ENCODE data around the gene KCNH5.

KCNH5 gene

GRCh38 chr14:62952226-62952625 is 93.0 kb downstream of the KCNH5 start:
- peaks cover 0 to 2% of the 10 kb centered on the region in 2 donors for H3K9me3 Mint-ChIP-seq
- H3K27ac Mint-ChIP-seq: no peak overlapping the region
- ATAC-seq (replicated peaks) (no peak), DNase-seq (no peak)
- H3K4me1 Mint-ChIP-seq: no peaks in the 10 kb centered on the region
- H3K4me3 Mint-ChIP-seq: no peak overlapping the region
- H3K36me3 Mint-ChIP-seq: no peaks in the 10 kb centered on the region
- H3K27me3 Mint-ChIP-seq: no peaks in the 10 kb centered on the region

DNA sequence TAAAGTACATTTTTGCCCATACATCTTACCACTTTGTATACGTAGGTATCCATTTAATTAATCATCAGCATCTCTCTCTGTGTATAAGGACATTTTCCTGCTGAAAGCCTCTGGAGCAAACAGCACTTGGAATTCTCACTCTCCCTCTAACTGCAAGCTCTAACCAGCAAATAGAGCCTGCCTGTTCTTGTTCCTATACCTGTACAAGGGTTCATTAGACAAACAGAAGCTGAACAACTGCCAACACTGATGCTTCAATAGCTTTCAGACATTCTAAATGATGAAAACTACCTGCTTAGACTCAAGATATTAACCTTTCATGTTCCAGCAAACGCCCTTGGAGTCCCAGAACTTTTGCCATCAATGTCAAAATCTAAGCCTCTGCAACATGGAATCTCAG is 98.0 kb downstream of the KCNH5 start:
- no peaks in the 10 kb centered on the region for H3K27me3 Mint-ChIP-seq
- no peaks in the 10 kb centered on the region for H3K36me3 Mint-ChIP-seq
- H3K27ac Mint-ChIP-seq: no peak overlapping the region
- ATAC-seq (replicated peaks) (no peak), DNase-seq (no peak)
- H3K9me3 Mint-ChIP-seq: no peaks in the 10 kb centered on the region
- H3K4me3 Mint-ChIP-seq: no peak overlapping the region
- no peaks in the 10 kb centered on the region for H3K4me1 Mint-ChIP-seq

DNA sequence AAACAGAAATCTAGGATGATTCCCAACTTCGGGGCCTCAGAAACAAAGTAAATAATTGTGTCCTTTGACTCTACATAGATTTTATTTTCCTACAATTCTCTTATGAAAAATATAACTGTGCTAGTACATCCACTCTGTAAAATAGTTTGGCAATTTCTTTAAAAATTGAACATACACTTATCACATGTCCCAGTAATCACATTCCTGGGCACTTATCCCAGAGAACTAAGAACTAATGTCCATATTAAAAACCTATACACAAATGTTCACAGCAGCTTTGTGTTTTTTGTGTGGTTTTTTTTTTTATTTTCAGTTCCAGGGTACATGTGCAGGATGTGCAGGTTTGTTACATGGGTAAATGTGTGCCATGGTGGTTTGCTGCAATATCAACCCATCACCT is 99.0 kb downstream of the KCNH5 start:
- Mint-ChIP-seq H3K36me3 (no peaks in the 10 kb centered on the region), H3K4me1 (no peaks in the 10 kb centered on the region), H3K27me3 (no peaks in the 10 kb centered on the region), H3K27ac (no peak overlapping the region), H3K9me3 (no peaks in the 10 kb centered on the region), H3K4me3 (no peak overlapping the region)
- ATAC-seq (replicated peaks): no peak
- no peak for DNase-seq

DNA sequence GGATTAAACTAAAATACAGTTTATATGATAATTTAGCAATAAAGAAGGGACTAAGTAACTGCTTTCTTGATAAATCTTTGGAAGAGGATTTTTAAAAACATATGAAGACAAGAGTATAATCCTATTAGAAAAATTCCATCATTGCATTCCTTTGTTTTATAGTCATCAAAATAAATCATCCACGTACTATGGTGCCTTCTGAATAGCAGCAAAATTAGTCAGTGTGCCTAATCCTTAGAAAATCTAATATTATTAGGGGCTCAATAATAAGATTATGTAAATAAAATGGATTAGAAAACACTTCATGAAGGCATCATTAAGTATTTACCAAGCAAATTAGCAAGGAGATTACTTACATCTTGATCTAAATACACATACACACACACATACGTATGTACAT is 102.1 kb downstream of the KCNH5 start:
- no peaks in the 10 kb centered on the region for H3K27me3 Mint-ChIP-seq
- no peaks in the 10 kb centered on the region for H3K9me3 Mint-ChIP-seq
- ATAC-seq (replicated peaks) (no peak), DNase-seq (no peak)
- H3K4me1 Mint-ChIP-seq: no peaks in the 10 kb centered on the region
- H3K36me3 Mint-ChIP-seq: no peaks in the 10 kb centered on the region
- no peak overlapping the region for H3K27ac Mint-ChIP-seq
- H3K4me3 Mint-ChIP-seq: no peak overlapping the region

- Mint-ChIP-seq H3K4me1 (no peaks in the 10 kb centered on the region), H3K36me3 (no peaks in the 10 kb centered on the region), H3K4me3 (no peak overlapping the region), H3K9me3 (no peaks in the 10 kb centered on the region), H3K27me3 (no peaks in the 10 kb centered on the region), H3K27ac (no peak overlapping the region)
- no peak for ATAC-seq (replicated peaks)
- no peak for DNase-seq
These were observed 105.3 kb downstream of the KCNH5 start for GRCh38 chr14:62939970-62940369.

GRCh38 chr14:62938778-62939177 is 106.5 kb downstream of the KCNH5 start:
- Mint-ChIP-seq H3K9me3 (no peaks in the 10 kb centered on the region), H3K27ac (no peak overlapping the region), H3K36me3 (no peaks in the 10 kb centered on the region), H3K4me3 (no peak overlapping the region), H3K4me1 (no peaks in the 10 kb centered on the region), H3K27me3 (no peaks in the 10 kb centered on the region)
- ATAC-seq (replicated peaks) (no peak), DNase-seq (no peak)

- Mint-ChIP-seq H3K27me3 (no peaks in the 10 kb centered on the region), H3K9me3 (no peaks in the 10 kb centered on the region), H3K27ac (no peak overlapping the region), H3K4me3 (no peak overlapping the region), H3K4me1 (no peaks in the 10 kb centered on the region), H3K36me3 (no peaks in the 10 kb centered on the region)
- DNase-seq (no peak), ATAC-seq (replicated peaks) (no peak)
These were observed 110.8 kb downstream of the KCNH5 start for GRCh38 chr14:62934439-62934838.

GRCh38 chr14:62921466-62921865 is 123.8 kb downstream of the KCNH5 start:
- DNase-seq: no peak

GRCh38 chr14:62916551-62916950 is 128.7 kb downstream of the KCNH5 start:
- ATAC-seq (replicated peaks) (no peak), DNase-seq (no peak)
- Mint-ChIP-seq H3K4me1 (no peaks in the 10 kb centered on the region), H3K27ac (no peak overlapping the region), H3K27me3 (no peaks in the 10 kb centered on the region), H3K9me3 (no peaks in the 10 kb centered on the region), H3K36me3 (no peaks in the 10 kb centered on the region), H3K4me3 (no peak overlapping the region)

More at GRCh38 chr14:62921466-62921865, 123.8 kb downstream of the KCNH5 start:
- H3K36me3 Mint-ChIP-seq: no peaks in the 10 kb centered on the region
- no peak overlapping the region for H3K27ac Mint-ChIP-seq
- no peaks in the 10 kb centered on the region for H3K9me3 Mint-ChIP-seq
- no peak for ATAC-seq (replicated peaks)
- H3K27me3 Mint-ChIP-seq: no peaks in the 10 kb centered on the region
- no peaks in the 10 kb centered on the region for H3K4me1 Mint-ChIP-seq
- H3K4me3 Mint-ChIP-seq: no peak overlapping the region

DNA sequence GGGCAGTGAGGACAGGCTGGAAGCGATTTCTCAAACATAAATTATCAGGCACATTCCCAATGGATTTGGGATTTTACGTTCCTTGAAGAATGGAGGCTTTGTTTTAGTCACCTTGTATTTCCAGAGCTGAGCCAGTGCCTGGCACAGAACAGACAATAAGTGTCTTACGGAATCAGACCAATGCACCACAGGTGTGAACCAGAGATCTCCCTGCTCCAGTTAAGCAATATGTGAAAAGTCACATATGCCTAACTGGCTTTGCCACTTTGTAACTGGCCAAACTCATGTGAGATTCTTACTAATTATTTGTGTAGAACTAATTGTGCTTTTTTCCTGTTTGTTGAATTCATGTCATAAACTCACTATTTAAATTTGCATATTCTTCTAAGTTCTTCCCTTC is 130.4 kb downstream of the KCNH5 start:
- ATAC-seq (replicated peaks): no peak
- H3K4me1 Mint-ChIP-seq: no peaks in the 10 kb centered on the region

DNA sequence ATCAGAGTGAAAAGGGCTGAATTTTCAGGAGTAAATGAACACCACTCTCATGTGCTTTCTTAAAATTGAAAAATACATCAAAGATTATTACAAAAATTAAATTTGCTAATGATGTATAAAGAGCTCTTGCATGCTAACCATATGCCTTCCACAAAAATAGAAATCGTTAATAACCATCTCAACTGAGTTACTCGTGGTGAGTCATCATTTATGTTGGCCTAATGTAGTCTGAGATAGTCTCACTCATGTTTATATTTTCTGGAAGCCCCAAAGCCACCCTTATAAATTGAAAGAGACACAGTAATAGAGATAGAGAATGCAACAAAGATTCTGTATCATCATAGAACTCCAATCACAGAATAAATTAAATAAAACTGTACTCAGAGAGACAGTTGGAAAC is 131.2 kb downstream of the KCNH5 start:
- Mint-ChIP-seq H3K4me1 (no peaks in the 10 kb centered on the region), H3K9me3 (peaks cover 0 to 1% of the 10 kb centered on the region in 2 donors), H3K27me3 (no peaks in the 10 kb centered on the region), H3K4me3 (no peak overlapping the region), H3K27ac (no peak overlapping the region), H3K36me3 (no peaks in the 10 kb centered on the region)
- DNase-seq (no peak), ATAC-seq (replicated peaks) (no peak)

More for the DNA sequence above, 130.4 kb downstream of the KCNH5 start:
- no peak overlapping the region for H3K27ac Mint-ChIP-seq
- H3K27me3 Mint-ChIP-seq: no peaks in the 10 kb centered on the region
- no peak overlapping the region for H3K4me3 Mint-ChIP-seq
- H3K9me3 Mint-ChIP-seq: peaks cover 0 to 1% of the 10 kb centered on the region in 2 donors
- H3K36me3 Mint-ChIP-seq: no peaks in the 10 kb centered on the region
- no peak for DNase-seq

DNA sequence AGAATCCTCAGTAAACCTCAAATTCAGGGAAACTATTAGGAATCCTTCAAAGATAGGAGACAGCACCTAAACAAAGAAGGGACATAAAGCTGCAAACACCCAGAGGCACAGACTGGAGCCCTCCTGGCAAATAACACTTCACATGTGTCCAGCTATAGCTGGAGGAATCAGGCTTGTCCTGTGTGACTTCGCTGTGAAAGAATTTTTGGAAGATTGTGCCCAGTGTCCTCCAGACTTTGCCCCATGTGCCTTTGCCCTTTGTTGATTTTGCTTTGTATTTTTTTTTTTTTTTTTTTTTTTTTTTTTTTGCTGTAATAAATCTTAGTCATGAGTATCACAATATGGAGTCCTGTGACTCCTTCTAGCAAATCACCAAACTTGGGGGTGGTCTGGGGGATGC is 136.8 kb downstream of the KCNH5 start:
- Mint-ChIP-seq H3K27me3 (no peaks in the 10 kb centered on the region), H3K4me3 (no peak overlapping the region), H3K9me3 (peaks cover 0 to 3% of the 10 kb centered on the region in 2 donors), H3K4me1 (no peaks in the 10 kb centered on the region), H3K27ac (no peak overlapping the region), H3K36me3 (no peaks in the 10 kb centered on the region)
- no peak for ATAC-seq (replicated peaks)
- no peak for DNase-seq

- no peak for DNase-seq
- Mint-ChIP-seq H3K27ac (no peak overlapping the region), H3K9me3 (peaks cover 0 to 7% of the 10 kb centered on the region in 2 donors), H3K4me1 (no peaks in the 10 kb centered on the region), H3K4me3 (no peak overlapping the region), H3K36me3 (no peaks in the 10 kb centered on the region), H3K27me3 (no peaks in the 10 kb centered on the region)
- no peak for ATAC-seq (replicated peaks)
These were observed 139.7 kb downstream of the KCNH5 start for GRCh38 chr14:62905566-62905965.

DNA sequence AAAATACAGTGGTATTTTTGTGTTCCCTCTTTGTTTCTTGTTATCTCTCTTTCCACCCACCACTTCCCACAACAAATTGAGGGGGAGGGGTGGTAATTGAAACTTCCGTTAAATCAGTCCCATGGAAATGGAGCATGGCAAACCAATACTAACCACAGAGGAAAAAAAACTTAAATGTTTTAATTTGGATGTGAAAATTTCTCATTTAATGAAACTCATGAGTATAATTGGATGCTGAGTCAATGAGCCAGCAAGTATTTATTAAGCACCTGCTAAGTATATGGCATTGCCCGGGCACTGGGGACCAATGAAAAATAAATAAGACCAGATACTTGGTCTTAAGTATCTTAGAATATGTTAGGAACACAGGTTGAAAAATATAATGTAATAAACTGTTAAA is 147.5 kb downstream of the KCNH5 start:
- no peak overlapping the region for H3K4me3 Mint-ChIP-seq
- peaks cover 0 to 4% of the 10 kb centered on the region in 2 donors for H3K9me3 Mint-ChIP-seq
- ATAC-seq (replicated peaks) (no peak), DNase-seq (no peak)
- no peaks in the 10 kb centered on the region for H3K27me3 Mint-ChIP-seq
- no peak overlapping the region for H3K27ac Mint-ChIP-seq
- H3K4me1 Mint-ChIP-seq: no peaks in the 10 kb centered on the region
- no peaks in the 10 kb centered on the region for H3K36me3 Mint-ChIP-seq

DNA sequence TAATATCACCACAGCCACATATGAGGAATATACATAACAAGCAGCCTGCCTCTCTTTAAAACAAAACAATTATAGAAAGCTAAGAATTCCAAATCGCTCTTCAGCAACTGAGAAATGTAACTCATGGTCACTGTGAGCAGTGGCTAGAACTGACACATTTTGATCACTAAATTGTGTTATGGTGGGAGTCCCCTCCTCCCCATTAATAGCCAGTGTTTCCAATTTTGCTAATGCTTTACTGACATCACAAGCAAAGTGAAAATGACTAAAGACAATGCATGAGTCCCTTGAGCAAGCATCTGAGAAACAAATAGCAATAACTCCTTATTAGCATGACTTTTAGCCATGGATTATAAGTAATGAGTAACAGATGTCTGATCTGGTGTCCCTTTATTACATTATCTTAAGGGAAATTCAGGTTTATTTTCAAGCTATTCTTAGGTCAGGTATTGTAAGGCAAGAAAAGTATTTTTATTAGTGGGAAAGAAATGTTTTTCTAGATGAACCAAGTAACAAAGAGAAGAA is 148.3 kb downstream of the KCNH5 start:
- Mint-ChIP-seq H3K27me3 (no peaks in the 10 kb centered on the region), H3K36me3 (no peaks in the 10 kb centered on the region), H3K4me3 (no peak overlapping the region), H3K9me3 (peaks cover 0 to 4% of the 10 kb centered on the region in 2 donors), H3K27ac (no peak overlapping the region), H3K4me1 (no peaks in the 10 kb centered on the region)
- no peak for ATAC-seq (replicated peaks)
- no peak for DNase-seq

GRCh38 chr14:62894736-62895135 is 150.5 kb downstream of the KCNH5 start:
- DNase-seq (no peak), ATAC-seq (replicated peaks) (no peak)
- no peak overlapping the region for H3K4me3 Mint-ChIP-seq
- no peaks in the 10 kb centered on the region for H3K4me1 Mint-ChIP-seq
- no peaks in the 10 kb centered on the region for H3K27me3 Mint-ChIP-seq
- no peaks in the 10 kb centered on the region for H3K36me3 Mint-ChIP-seq
- H3K9me3 Mint-ChIP-seq: peaks cover 0 to 1% of the 10 kb centered on the region in 2 donors
- H3K27ac Mint-ChIP-seq: no peak overlapping the region

Data from stimulated activated naive B cell treated with anti-CD40 and anti-IgM and Interleukin-4, amounts not matched to agents 10 μg/mL and 1 μg/mL and 100 μg/mL, for 72 hours (primary cell).